ENCODE measurements around the gene SLC6A7.

SLC6A7 gene

GRCh38 chr5:150175536-150175935 is 14.3 kb upstream of the SLC6A7 start:
- DNase-seq: peak; percentile 28

GRCh38 chr5:150176745-150177477 is 13.0 kb upstream of the SLC6A7 start:
- no peak for DNase-seq

- no peak for DNase-seq
Measured at GRCh38 chr5:150177721-150178120, 12.1 kb upstream of the SLC6A7 start.

- no peak for DNase-seq
Measured at GRCh38 chr5:150178262-150178661, 11.6 kb upstream of the SLC6A7 start.

GRCh38 chr5:150179019-150179620 is 10.7 kb upstream of the SLC6A7 start:
- DNase-seq: no peak

- DNase-seq: peak; percentile 58
Measured at GRCh38 chr5:150180241-150181026, 9.4 kb upstream of the SLC6A7 start.

- no peak for DNase-seq
Measured at GRCh38 chr5:150181027-150181426, 8.8 kb upstream of the SLC6A7 start.

- DNase-seq: no peak
Measured at GRCh38 chr5:150181766-150182545, 7.9 kb upstream of the SLC6A7 start.

- no peak for DNase-seq
Measured at GRCh38 chr5:150182774-150183173, 7.1 kb upstream of the SLC6A7 start.

GRCh38 chr5:150183436-150183835 is 6.4 kb upstream of the SLC6A7 start:
- no peak for DNase-seq

- no peak for DNase-seq
Measured at GRCh38 chr5:150184006-150184405, 5.9 kb upstream of the SLC6A7 start.

- peak; percentile 82 for DNase-seq
Measured at GRCh38 chr5:150184990-150185912, 4.6 kb upstream of the SLC6A7 start.

GRCh38 chr5:150186137-150186536 is 3.7 kb upstream of the SLC6A7 start:
- no peak for DNase-seq

GRCh38 chr5:150186897-150187296 is 3.0 kb upstream of the SLC6A7 start:
- DNase-seq: no peak

- DNase-seq: no peak
Measured at GRCh38 chr5:150188146-150188842, 1.6 kb upstream of the SLC6A7 start.

GRCh38 chr5:150189326-150189725 is 536 bp upstream of the SLC6A7 start:
- peak; percentile 49 for DNase-seq

GRCh38 chr5:150190503-150190979 is 679 bp downstream of the SLC6A7 start:
- DNase-seq: no peak

- DNase-seq: no peak
Measured at GRCh38 chr5:150190987-150191386, 1.1 kb downstream of the SLC6A7 start.

GRCh38 chr5:150192462-150192861 is 2.6 kb downstream of the SLC6A7 start:
- no peak for DNase-seq

- peak; percentile 72 for DNase-seq
Measured at GRCh38 chr5:150195736-150196485, 6.0 kb downstream of the SLC6A7 start.

All from inflammatory macrophage treated with lipopolysaccharide for 4 hours (primary cell).